NAMALWA (cell line): ENCODE results near the gene HEATR9.
"Not testable (repeated sequence)": the region's sequence is repeated elsewhere in the genome, so short reads cannot be mapped to it uniquely, and the experiment has no call there.

Experiments
- DNase-seq: peaks from one replicate; pipeline ENCODE4 v3.0.0-alpha.2; 2015; ENCODE audit warnings: low spot score

HEATR9 gene, protein sequence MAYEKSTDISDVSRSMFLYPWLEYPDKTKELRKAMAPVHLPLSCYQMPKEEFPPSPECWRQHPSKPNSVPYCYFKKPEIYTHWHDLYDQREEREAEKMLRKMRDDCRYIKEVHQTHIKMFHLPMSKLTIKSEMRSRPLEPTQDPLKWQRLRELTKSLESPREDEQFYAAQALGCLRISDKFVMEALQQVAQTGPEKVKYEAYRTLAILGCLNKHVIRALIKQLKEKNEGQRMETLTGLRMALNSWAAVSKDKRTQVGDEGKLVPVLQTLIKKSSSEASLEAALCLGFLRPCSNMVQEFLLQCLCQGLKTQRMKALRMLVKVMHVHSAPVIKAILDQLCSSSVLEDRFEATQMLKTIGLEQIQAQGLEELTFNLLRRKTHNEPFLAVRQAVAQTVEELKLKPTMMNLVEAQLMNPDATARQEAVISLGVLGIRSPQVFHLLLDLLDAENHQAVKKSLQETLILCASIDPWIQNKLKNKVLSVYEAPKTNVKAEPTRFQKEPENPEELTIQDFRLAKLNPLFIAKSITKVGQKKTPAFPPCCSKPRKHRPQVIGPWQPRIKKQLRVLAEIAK

DNA sequence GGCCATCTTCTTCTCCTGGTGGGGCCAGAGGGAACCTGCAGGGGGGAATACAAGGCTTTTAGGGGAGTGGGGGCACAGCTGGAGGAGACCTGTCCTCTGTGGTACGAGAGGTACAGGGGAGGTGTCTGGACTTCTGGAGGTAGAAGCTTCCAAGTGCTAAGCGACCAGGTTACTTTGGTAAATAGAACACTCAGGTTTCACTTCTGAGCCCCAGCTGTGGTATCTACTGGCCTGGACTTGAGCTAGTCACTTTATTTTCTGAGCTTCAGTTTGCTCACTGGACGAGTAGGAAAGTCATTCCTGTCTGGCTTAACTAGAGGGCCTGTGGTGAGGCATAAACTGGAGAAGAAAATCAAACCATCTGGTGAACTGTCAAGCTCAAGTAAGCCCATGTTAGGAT is at the start of gene HEATR9:
TSS of gene HEATR9 (minus strand) at position 155 of the 400 bp plus-strand sequence. CDS start at position 6, 149 bp downstream.
- DNase-seq: no peak

DNA sequence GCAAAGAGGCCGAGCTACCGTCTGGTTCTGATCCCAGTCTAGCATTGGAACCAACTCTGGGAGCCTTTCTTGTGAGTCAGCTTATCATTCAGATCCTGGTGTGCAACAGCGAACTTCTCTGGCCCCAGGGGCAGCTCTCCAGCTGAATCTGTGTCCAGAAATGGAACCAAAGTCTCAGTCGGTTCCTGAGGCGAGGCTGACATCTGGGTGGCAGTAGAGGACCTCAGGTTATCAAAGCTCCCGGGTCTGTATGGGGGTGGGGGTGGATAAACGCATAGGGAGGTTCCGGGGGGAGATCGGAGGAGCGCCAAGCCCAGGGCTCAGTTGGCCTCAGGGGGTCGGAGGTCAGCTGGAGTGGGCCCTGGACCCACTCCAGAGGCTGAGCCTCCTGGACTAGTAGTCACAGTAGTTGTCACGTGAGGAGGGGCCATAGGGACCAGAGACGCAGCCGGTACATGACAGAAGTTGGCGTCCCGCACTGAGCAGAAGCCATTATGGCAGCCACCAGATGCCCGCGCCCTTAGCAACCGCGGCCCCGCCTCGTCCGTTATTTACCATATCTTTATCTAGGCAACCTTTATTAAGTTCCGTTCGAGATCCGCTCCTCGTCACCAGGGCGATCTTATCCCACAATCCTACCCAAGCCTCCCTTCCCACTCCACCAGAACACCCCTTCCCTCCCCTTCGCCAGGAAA is 49.0 kb upstream of the HEATR9 start:
- no peak for DNase-seq

DNA sequence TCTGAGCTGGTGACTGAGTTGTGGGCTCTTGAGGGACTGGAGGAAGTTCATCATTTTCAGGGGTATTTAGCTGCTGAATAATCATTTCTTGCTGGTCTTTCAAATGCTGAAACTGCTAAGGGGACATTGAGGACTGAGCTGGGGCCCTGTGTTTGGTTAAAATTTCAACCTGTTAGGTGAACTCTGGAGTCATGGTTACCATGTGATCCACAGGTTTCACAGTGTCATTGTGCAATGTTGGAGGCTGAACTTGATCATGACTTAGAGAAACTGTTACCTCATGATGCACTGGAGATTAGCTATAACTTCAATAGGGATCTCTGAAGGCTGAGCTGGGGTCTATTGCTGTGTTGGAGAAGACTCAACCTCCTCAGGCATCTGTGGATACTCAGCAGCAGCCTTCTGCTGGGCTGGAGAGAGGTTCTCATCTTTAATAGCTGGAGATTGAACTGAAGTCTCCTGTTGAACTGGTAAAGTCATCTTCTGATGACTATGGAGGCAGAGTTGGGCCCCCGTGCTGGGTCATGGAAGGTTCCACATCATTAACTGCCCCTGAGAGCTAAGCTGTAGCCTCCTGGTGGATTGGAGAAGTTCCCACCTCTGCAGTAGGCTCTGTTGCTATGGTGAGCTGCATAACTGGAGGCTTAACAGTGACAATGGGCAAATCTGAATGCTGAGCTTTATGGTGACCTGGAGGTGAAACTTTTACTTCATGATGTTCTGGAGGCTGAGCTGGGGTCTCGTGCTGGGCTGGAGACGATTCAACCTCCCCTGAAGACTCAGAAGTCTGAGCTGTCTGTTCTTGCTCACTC is 46.7 kb upstream of the HEATR9 start:
- no peak for DNase-seq

DNA sequence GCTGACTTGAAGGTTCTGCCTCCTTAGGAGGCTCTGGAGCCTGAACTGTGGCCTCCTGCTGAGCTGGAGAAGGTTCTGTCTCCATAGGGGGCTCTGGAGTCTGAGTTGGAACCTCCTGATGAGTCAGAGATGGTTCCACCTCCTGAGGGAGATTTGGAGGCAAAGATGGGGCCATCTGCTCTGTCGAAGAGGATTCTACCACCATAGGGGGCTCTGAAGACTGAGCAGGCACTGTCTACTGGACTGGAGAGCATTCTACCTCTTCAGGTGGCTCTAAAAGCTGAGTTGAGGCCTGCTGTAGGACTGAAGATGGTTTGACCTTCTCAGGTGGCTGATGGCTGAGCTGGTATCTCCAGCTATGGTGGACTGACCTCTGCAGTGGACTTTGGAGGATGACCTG is 45.7 kb upstream of the HEATR9 start:
- DNase-seq: no peak

DNA sequence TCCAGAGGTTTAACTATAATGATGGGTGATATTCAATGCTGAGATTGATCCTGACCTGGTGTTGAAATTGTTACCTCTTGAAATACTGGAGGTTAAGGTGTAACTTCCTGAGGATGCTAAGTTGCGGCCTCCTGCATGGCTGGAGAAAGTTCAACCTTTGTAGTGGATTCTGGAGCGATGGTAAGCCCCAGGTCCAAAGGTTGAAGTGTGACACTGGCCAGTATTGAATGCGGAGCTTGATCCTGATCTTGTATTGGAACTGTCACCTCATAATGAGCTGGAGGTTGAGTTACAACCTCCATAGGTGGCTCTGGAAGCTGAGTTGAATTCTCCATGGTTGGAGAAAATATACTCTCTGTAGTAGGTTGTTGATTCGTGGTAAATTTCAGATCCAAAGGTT is 44.9 kb upstream of the HEATR9 start:
- DNase-seq: no peak

DNA sequence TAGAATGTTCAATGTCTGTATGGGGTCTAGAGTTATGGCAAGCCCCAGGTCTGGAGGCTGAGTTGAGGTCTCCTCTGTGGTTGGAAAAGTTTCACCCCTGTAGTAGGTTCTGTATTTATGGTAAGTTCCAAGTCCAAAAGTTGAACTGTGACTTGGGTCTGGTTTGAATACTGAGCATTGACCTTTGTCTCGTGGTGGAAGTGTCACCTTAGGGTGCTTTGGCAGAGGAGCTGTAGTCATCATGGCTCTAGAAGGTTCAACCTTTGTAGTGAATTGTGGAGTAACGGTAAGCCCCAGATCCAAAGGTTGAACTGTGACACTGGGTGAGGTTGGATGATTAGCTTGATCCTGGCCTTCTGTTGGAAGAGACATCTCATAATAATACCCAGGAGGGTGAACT is 44.3 kb upstream of the HEATR9 start:
- no peak for DNase-seq

DNA sequence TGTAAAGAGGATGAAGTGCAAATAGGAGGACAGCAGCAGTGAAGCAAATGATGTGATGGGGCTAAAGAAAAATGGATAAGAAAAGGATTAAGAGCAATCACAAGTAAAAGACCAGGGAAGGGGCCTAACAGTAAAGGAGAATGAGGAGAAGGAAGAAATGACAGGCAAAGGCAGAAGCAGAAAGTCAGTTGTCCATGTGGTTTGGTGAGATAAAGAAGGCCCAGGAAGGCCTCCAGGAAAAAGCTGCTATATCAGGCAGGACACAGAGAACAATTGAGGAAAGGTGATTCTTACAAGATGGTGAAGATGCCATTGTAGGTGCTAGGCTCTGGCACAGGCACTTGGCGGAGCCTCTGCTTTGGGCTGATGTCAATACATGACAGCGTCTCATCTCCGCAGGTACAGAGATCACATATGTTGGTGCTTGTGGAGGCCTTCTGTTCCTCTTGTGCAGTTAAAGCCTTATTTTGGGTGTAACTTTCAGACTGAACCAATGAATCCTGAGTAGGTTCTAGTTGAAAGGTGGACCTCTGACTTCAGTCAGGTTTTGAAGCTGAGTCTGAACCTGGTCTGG is 43.7 kb upstream of the HEATR9 start:
- no peak for DNase-seq

DNA sequence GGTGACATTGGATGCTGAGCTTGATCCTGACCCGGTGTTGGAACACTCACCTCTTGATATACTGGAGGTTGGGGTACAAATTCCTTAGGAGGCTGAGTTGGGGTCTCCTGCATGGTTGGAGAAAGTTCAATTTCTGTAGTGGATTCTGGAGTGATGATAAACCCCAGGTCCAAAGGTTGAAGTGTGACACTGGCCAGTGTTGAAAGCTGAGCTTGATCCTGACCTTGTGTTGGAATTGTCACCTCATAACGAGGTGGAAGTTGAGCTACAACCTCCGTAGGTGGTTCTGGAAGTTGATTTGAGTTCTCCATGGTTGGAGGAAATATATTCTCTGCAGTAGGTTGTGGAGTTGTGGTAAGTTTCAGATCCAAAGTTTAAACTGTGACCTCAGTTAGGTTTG is 40.7 kb upstream of the HEATR9 start:
- no peak for DNase-seq

DNA sequence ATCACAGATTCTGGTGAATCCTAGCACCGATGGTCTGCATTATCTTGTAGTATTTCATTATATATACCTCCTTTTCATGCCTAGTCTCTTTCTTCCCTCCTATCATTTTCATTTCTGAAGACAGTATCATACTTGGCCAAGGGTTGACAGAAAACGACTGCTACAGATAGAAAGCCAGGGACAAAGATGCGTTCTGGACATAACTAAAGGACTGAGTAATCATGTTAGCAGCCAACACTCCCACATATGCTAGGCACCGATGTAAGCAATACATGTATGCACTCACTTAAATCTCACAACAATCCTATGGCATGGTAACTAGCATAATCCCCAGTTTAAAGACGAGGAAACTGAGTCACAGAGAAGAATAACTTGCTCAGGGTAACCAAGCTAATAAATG is 39.0 kb upstream of the HEATR9 start:
- DNase-seq: no peak

DNA sequence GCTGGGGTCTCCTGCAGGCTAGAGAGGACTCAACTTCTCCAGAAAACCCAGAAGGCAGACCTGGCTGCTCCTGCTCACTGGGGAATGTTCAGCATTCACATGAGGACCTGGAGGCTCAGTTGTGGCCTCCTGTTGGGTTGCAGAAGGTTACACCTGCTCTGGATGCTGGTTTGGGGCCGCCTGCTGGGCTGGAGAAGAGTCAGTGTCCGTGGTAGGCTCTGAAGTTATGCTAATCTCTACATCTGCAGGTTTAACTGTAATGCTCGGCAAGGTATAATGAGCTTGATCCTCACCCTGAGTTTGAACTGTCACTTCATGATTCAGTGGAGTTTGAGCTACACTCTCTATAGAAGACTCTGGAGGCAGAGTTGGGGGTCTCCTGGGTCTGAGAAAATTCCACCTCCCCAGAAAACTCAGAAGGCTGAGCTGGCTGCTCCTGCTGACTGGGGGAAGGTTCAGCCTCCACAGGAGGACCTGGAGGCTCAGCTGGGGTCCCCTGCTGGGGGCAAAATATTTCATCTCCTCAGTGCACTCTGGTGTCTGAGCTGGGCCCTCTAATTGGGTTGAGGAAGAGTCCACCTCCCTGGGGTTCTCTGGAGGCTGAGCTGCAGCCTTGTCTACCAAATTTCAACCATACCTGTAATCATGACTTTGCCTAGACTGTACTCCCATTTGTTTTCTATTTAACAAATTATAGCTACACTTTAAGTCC is 38.4 kb upstream of the HEATR9 start:
- no peak for DNase-seq

DNA sequence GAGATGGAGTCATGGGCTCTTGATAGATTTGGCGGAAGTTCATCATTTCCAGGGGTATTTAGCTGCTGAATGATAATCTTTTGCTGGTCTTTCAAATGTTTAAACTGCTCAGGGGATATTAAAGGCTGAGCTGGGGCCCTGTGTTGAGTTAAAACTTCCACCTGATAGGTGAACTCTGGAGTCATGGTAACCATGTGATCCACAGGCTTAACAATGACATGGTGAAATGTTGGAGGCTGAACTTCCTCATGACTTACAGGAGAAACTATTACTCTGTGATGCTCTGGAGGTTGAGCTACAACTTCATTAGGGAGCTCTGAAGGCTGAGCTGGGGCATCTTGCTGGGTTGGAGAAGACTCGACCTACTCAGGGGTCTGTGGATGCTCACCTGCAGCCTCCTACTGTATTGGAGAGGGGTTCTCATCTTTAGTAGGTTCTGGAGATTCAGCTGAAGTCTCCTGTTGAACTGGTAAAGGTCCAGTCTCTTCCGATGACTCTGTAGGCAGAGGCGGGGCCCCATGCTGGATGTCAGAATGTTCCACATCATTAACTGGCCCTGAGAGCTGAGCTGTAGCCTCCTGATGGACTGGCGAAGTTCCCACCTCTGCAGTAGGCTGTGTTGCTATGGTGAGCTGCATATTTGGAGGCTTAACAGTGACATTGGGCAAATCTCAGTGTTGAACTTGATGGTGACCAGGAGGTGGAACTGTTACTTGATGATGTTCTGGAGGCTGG is 37.7 kb upstream of the HEATR9 start:
- DNase-seq: no peak

DNA sequence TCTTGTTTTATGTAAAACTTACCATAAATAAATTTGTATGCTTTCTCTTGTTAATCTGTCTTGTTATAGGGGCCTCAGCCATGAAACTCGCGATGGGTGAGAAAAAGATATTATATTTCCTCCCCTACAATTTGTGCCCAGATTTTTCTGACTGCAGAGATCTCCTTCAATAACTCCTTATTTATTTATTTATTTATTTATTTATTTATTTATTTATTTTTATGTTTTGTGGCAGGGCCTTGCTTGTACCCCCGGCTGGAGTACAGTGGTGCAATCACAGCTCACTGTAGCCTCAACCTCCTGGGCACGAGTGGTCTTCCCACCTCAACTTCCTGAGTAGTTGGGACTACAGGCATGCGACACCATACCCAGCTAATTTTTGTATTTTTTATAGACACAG is 34.8 kb upstream of the HEATR9 start:
- no peak for DNase-seq

DNA sequence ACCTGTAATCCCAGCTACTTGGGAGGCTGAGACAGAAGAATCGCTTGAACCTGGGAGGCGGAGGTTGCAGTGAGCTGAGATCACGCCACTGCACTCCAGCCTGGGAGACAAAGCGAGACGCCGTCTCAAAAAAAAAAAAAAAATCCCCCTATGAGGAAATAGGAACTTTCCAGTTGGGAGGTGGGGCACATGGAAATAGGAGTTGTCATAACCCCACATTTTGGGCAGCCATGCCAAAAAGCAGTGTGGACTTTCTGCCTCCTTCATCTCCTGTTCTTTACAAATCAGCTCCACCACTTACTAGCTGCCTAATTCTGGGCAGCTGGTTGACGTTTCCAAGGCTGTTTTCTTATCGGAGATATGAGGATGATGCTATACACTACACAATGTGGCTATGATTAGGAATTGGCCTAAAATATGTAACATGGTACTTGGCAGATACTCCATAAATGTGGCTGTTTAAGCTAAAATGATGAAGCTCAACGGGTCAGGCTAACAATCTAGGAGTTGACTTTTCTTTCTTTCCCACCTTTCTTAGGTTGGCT is 33.0 kb upstream of the HEATR9 start:
- DNase-seq: no peak

DNA sequence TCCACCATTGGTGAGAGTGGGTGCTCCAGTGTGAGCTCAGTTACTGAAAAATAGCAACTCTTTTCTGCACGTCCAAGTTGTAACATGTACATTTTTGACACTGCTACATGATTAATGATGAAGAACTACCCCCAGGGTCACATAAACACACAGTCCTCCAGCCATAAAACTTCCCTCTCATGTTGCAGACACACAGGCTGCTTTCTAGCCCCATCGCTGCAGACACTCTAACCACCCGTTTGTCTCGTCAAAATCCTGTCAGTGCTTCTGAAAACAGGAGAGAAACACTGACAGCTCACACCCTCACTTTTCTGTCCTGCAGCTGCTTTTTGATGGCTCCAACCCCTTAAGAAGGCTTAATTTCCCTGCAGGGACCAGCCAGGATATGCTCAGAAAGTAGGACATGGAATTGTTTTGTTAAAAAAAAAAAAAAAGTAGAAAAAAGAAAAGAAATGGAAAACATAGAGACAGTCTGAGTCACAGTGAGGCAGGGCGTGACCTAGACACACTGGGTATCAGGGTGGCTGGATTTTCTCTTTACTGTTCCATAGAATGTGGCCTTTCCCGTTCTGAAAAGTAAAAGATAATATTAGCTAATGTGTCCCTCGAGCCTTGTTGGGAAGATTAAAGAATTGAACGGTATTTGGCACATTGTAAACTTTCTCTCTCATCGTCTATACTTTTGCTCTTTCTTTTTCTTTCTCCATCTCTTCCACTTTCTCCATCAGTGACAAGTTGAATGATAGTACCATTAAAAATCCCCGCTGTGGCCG is 32.2 kb upstream of the HEATR9 start:
- no peak for DNase-seq

DNA sequence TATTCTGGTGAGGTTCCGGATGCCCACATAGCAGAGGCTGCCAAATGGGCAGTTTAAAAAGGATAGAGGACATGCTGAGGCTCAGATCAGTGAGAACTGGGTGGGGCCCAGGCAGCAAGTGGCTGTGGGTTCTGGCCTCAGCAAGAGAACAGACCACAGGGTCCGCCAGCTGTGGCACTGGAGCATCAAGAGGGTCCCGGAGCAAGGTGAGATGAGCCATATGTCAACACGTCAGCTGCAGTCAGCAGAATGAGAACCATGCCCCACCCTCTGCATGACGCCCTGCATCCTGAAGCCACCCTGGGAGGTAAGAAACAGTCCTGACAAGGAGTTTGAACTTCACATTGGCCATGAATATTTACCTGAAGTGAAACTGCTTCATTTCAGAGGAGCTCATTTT is 31.6 kb upstream of the HEATR9 start:
- DNase-seq: no peak

DNA sequence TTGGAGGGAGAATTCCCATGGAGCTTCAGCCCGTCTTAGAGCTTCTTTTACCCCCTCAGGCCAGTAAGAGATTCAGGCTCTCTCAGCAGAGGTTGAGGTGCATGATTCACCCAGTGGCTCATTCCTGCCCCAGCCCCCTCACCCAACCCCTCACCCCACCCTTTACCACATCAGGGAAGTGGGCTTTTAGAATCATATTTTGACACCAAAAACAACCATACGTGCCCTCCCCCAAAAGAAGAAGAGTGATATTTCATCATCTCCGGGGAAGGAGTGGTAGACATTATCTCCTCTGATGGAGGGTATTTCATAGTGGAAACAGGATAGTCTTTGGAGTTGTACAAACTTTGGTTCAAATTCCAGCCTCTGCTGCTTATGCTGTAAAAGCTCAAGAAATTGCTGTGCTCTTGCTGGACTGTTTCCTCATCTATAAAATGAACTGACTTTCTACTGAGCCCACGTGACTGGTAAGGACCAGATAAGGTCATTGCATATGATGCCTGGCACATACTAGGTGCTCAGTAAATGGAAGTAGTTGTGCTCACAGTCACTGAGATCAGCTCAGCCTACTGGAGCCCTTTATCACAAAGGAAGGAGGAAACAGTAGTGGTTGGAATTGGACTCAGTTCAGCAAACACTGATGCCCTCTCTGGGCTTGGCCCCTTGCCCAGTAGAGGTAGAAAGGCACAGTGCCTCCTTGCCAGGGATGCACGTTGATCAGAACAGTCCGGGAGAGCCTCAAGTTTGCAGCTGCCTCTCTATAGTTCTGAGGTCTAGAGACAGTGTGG is 29.8 kb upstream of the HEATR9 start:
- no peak for DNase-seq

DNA sequence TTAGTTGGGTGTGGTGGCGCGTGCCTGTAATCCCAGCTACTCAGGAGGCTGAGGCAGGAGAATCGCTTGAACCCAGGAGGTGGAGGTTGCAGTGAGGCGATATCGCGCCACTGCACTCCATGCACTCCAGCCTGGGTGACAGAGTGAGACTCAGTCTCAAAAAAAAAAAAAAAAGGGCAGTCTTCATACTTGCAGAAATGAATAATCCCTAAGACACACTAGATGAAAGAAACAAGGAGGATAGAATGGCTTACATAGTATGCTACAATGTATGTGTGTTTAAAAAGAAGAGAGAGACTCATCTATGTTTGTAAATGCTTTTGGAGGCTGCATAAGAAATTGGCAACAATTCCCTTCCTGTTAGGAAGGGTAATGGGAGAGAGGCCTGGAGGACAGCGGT is 29.1 kb upstream of the HEATR9 start:
- DNase-seq: not testable (repeated sequence)

DNA sequence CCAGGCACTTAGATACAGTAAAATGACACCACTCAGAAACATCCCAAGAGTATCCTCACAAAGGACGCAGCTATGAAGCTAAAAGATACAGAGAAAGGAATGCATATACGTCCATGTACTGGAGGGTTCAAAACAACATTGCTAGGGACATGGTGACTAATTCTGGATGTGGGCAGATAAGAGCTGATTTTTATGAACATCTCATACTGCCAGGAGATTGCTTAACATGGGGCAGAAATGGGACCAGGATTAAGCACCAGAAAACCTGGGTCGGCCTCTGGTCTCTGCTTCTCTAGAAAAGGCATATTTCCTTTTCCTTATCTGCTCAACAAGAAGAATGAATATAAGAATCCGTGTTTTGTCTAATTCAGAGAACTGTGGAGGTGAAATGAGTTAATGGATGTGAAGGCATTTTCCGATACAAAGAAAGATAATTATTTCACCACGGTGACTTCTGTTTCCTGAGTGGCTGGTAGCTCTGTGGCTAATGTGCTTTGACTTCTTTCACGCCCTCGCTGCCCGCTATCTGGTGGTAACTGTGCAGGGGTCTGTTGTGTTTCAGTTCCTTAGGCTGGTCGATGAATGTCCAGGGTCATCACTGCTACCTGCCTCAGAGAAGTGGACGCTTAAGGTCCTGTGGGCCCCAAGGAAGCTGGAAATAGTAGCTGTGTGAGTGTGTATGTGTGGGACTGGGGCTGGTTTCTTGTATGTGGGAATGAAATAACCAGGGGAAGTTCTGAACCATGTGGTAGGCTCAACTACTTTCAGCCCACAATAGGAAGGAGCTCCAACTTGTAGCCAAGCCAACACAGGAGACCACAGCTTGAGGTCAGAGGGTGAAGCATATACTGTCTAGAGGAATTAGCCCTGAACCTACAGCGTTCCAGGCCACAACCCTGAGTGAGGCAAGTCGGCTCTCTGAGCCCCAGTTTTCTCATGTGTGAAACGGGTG is 27.2 kb upstream of the HEATR9 start:
- DNase-seq: no peak
